Stimulated activated CD8-positive, alpha-beta memory T cell treated with anti-CD3 and anti-CD28 coated beads, Interleukin-12 subunit alpha, Interleukin-12 subunit beta, amount 100 ng/mL, for 24 hours (primary cell): ENCODE data around the gene ANO10.
"Not testable (repeated sequence)": the region's sequence is repeated elsewhere in the genome, so short reads cannot be mapped to it uniquely, and the experiment has no call there.

Experiments used
- DNase-seq: peaks from one replicate; pipeline ENCODE4 v3.0.0-alpha.2; 2020; ENCODE audit errors: extremely low read depth

Gene ANO10

DNA sequence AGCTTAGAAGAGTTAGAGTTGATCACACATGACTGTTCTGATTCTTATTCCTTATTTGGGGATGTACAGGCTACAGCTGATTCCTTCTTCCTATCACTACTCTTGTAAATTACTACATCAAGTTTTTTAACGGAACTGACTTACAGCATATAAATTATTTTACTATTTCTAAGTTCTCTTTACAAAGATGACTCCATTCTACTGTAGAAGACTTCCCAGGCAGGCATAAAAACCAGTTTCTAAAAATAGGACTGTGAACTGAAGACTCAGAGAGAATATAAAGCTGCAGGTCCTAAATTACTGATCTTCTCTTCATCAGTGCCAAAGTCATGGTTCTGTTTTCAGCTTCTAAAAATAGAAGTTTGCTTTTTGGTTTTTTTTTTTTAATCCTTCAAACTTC is 38.9 kb downstream of the ANO10 start:
- no peak for DNase-seq

DNA sequence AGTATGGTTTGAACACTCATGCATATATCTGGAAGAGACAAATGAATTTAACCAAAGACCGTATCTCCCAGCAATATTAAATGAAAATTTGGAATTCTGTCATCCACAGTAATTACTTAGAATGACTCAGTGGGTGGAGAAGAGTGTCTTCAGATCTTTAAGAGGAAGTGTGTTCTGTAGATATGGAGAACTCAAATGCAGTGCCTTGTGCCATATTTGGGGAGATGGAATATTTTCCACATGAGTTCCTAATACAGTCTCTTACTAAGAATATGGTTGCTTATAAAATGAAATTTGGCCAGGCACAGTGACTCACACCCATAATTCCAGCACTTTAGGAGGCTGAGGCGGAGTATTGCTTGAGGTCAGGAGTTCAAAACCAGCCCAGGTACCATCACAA is 40.5 kb downstream of the ANO10 start:
- no peak for DNase-seq

DNA sequence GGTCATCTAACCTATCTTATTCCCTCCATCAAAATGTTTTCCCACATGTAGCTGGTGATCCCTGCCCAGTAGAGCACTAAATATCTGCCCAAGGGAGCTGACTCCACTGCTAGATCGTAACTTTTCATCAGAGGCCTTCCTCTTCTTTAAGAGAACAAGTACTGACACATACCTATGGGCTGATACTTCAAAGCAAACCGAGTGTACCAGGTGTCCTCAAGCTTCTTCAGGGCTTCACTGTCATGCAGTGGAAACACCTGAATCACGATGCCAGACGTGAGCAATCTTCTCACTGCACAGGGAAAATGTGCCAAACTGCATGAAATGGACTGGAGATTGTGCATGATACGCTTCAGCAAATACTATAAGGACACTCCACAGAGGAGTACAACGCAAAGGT is 41.6 kb downstream of the ANO10 start:
- DNase-seq: no peak

DNA sequence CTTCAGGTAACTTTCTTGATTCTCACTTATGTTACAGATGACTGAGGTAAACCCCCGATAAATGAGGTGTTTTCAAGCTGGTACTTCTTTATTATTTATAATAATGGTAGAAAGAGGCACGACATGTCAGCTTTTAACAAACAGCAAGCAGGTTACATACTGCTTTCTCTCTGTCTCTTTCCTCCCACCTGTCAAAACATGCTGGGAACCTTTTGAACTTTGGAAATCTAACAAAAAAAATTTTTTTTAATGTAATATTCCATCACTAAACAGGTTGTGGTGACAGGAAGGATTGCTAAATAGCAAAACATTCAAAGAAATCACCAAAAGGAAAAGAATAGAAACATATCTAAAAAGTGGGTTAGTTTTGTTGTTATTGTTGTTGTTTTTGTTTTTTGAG is 48.2 kb downstream of the ANO10 start:
- DNase-seq: no peak

DNA sequence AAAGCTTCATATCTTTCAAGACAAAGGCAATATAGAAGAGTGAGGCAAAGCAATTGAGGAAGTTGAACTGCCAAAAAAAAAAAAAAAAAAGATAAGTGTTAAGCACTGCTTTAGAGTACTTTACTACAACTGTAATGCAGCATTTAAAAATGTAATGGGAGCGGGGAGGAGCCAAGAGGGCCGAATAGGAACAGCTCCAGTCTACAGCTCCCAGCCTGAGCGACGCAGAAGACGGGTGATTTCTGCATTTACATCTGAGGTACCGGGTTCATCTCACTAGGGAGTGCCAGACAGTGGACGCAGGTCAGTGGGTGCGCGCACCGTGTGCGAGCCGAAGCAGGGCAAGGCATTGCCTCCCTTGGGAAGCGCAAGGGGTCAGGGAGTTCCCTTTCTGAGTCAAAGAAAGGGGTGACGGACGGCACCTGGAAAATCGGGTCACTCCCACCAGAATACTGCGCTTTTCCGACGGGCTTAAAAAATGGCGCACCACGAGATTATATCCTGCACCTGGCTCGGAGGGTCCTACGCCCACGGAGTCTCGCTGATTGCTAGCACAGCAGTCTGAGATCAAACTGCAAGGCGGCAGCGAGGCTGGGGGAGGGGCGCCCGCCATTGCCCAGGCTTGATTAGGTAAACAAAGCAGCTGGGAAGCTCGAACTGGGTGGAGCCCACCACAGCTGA is 56.0 kb downstream of the ANO10 start:
- DNase-seq: not testable (repeated sequence)

DNA sequence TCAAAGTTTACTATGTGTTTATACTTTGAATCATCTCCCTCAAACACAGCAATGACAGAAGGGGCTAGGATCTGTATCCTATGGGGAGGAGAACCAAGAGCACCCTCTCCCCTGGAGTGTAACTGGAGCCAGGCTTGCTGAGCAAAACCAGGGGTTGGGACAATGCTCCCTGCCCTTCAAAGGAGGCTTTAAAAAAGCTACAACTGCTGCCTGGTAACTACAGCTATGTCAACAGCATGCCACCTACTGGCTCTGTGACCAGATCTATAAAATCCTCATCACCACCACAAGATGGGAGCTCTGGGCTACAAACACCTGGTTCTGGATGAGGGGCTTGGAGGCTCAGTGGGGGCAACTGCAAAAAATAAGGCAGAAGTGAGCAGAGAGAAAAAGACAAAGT is 61.9 kb downstream of the ANO10 start:
- DNase-seq: no peak

DNA sequence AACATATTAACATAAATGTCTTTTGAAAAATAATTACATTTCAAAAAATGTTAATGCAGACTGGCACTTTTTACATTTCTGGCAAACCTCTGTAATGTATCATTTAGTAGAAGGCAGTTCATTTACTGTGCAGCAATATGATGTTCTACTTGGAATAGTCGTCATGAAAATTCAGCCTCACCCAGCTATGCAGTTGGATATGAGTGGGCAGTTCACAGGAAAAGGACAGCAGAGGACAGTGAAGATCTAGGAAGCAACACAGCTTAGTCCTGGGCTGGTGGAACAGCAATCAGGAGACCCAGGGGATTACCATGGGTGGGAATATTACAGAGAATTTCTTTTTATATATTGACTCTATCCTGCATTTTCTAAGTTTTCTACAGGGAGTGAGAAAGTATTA is 63.6 kb downstream of the ANO10 start:
- DNase-seq: no peak

DNA sequence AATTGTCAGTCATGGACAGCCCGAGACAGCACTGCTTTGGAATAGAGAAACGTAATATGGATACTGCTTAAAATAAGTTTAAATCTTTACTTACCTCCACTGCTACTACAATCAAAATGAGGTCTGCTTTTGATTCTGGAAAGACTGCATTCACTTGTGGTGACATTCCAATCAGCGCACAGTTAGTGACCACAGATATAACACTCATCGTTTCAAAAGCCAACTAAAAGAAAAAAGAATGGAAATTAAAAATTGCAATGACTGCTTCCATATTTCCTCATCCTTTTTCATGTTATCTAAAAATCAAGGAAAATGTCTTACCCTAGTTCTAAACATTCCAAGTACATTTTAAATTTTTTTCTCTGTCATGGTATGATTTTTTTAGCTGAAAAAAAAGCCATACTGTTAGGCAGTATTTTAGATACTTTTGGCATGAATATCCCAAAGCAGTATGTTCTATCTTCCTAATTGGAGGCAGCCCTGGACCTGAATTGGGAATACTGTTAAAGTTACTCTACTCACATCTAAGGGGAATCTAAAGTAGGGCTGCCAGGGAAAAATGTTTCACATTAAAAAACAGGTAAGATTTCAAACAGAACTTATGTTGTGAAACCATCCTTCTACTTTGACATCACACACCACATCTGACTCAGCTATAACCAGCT is 72.1 kb downstream of the ANO10 start:
- no peak for DNase-seq

DNA sequence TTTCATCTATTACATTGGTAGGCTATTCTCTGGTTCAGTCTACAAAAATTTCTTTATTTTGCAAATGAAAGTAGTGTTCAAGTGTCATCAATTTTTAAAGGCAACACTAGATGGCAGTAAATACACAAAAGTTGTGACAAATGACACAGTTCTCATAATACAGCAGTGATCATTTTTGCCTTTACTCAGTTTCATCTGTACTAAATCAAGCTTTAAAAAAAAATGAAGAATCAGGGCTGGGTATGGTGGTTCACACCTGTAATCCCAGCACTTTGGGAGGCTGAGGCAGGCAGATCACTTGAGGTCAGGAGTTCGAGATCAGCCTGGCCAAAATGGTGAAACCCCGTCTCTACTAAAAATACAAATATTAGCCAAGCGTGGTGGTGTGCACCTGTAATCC is 77.5 kb downstream of the ANO10 start:
- DNase-seq: not testable (repeated sequence)

DNA sequence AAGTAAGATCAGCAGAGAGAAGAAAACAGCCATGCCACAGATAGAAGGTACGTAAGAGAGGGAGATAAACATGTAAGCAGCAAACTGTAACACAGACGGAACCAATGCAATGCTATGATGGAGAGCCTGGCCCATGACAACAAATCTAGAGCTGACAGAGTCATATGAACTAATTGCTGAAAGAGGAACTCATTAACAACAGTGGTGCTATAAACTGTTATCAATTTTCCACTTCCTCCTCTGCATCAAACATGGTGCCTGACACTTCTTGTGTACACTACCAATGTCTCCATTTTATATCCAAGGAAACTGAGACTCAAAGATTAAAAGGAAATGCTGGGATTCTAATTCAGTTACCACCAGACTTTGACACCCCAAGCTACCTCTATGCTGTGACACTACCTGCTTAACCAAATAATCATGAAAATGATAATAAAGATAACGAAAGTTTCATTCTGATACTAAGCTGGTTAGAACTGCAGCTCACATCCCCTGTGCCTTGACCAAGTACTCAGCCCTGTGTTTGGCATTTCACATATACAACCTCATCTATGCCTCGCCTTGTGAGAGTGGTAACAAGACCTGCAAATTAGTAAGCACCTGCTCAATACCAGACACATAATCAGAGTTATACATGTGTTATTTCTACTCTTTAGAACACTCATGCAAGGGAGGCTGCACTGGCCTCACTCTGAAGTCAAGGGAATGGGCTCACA is 79.3 kb downstream of the ANO10 start:
- no peak for DNase-seq

DNA sequence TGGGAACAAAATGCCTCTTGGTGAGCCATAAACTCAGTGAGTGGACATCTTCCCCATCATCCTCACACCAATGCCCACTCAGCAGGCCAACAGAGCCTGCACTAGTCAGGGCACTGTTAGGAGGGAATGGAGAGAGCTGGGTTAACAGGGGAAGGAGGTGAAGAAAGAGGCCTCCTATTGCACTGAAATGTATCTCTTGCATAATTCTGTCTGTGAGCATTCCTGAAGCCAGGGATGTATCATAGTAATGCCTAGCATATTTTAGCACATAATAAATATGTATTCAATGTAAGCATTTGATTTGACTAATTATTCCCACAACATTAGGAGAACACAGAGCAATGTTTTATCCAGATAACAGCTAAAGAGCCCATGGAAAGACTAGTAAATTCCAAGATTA is 81.2 kb downstream of the ANO10 start:
- DNase-seq: no peak

DNA sequence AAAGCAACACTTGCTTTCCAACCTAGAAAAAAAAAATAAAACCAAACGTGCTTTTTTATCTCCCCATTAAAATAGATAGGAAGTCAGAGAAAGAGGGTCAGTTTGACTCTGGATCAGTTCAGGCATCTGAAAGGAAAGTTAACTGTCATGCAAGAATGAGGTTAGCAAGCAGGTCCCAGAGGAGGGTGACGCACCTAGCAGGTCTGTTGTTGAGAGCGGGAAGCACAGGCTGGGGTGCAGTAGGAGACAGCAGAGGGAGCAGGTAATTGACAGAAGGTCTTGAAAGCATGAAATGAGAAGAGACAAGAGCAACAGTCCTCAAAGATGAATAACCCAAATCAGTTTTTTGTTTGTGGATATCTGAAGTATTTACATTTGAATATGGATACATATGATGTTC is 82.5 kb downstream of the ANO10 start:
- DNase-seq: no peak

DNA sequence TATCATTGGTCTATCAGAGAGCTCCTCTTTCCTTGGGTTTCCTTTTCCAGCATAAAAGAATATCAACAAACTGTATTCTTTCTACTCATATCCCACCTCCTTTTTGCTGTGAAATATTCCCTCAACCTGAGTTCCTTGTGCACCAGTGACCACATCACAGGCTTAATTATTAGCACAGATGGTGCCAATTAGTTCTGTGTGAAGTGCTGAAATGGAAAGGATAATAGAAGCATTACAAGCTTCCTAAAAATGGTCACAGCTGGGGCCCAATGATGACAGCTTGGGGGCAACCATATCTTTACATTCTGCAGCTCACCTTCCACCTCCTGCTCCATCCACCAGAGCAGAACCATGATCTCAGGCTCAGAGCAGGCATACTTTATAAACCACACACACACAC is 84.6 kb downstream of the ANO10 start:
- no peak for DNase-seq

DNA sequence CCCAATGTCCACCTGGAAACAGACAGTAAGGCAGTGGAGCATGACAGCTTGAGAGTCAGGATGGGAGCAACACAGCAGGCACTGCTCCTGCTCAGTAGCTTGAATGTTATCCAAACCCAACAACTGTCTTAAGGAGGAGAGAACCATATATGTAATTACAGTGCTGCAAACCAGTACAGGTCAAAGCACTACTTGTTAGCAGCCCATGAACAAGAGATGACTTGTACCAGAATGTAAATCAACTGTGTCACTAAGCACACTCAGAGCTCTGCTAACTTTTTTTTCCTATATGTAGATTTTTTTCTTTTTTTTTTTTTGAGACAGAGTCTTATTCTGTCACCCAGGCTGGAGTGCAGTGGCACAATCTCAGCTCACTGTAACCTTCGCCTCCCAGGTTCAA is 87.1 kb downstream of the ANO10 start:
- no peak for DNase-seq

DNA sequence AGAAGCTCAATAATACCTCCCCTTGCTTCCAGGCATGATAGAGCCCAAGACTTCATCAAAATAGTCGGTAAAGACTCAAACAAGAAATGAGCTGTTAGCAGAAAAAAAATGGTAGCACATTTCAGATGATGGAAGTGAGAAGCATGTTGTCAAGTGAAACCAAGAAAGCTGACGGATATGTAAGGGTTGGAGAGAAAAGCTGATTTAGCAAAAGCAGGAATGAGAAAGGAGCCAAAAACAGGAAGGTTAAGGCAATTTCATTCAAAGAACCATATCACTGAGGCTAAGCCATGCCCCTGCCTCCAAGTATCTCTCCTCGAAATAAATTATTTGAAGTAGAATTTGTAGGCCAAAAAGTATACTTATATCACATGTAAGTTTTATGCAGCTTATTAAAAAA is 88.8 kb downstream of the ANO10 start:
- no peak for DNase-seq

DNA sequence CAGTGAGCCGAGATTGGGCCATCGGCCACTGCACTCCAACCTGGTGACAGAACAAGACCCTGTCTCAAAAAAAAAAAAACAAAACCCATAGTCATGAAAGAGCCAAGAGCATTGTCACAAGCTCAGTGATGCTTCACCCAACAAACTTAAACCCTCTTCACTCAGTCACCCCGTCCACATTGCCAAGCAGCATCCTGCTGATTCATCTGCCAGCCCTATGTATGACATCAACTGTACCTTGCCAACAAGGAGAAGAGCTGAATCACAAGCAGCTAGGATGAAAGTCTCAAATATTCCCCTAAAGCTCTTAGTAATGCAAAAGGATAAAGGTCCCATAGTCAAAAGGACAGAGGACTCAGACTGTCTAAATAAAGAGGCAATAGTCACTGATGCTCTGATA is 90.0 kb downstream of the ANO10 start:
- DNase-seq: no peak

DNA sequence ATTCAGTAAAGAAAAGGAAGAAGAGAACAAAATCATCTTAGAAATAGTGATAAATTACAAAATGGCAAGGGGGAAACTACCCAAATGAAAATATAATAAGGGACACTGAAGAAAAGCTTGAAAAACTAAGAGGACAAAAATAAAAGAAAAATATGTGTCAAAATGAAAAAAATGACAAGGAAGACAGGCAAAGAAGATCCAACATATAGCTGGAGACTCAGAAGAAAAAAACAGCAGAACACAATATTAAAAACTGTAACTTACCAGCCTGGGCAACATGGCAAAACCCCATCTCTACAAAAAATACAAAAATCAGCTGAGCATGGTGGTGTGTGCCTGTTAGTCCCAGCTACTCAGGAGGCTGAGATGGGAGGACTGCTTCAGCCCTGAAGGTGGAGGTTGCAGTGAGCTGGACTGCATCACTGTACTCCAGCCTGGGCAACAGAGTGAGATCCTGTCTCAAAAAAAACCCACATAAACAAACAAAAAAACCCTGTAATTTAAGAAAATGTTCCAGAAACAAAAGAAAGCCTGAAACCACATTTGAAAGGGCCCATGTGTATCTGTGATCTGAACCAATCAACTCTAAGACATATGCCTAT is 93.2 kb downstream of the ANO10 start:
- no peak for DNase-seq

DNA sequence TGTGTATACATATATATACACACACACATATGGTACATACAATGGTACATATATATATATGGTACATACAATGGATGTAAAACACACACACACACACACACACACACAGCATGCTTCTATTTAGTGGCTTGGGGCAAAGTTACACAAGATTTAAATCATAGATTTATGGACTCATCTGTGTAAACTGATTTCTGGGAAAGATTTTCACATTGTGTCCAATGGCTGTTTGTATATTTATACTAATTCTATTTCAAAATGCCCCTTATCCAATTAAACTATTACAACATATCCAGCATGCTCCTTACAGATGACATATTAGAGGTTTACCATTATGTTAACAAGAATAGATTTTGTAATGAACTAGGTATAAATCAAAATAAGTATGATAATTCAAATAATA is 94.9 kb downstream of the ANO10 start:
- no peak for DNase-seq

DNA sequence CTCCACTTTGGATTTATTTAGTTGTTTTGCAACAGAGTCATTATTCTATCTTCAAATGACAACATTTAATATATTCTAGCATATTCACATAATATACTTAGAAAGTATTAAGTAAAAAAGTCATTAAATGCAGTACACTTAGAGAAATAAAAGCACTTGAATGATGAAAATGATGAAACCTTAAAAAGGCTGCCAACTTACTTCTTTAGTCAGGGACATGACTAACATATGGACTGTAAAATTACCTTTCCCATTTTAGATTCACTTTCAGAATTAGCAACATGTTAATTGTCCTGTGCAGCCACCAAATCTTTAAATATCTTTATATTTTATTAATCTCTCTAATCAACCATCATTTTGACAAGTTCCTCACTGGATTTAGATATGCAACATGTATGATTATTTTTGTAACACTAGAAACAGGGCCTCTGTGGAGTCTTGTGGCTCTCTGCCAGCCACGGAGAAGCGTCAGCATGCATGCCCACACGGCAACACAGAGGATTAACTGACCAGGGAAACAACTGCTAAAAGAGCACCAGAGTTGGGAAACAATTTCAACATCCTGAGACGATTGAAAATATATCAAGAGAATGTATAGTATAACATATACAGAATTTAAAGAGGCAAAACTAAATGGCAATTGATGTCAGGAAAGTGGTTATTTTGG is 95.7 kb downstream of the ANO10 start:
- DNase-seq: no peak

DNA sequence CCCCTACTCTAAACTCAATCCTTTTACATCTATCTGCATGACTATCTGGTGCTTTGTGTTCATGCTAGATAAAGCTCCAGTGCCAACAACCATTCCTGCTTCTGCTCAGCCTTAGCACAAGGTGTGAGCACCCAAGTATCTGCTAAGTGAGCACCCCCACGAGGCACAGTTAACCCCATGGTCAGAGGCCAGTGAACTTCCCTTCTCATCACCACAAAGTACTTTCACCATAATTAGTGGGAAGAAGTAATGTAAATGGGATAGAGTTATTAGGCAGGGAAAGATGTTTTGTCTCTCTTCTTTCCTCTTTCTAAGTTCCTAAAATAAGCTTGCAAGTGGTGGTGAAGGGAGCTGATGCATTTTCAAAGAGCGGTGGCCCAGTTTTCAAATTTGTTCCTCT is 96.4 kb downstream of the ANO10 start:
- no peak for DNase-seq

DNA sequence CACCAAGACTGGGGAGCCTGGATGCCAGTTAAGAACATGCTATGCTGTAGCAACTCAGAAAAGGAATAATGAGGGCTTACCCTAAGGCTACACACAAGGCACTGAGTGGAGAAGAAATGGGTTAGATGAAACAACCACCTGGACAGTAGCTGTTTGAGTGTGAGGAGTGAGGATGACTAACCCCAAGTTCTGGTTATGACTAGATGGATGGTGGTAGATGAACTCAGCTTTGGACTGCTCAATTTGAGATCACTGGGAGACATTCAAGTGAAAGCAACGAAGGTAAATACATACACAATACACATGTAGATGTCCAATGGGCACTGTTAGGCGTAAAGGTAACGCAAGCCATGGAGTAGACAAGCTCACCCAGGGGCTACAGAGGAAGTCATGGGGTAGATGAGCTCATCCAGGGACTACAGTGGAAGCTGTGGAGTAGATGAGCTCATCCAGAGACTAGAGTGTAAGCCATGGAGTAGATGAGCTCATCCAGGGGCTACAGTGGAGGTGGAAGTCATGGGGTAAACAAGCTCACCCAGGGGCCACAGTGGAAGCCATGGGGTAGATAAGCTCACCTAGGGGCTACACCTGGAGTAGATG is 98.3 kb downstream of the ANO10 start:
- no peak for DNase-seq
